ENCODE measurements around the gene RNF214.
"Not testable (repeated sequence)": the region's sequence is repeated elsewhere in the genome, so short reads cannot be mapped to it uniquely, and the experiment has no call there.

RNF214 gene

DNA sequence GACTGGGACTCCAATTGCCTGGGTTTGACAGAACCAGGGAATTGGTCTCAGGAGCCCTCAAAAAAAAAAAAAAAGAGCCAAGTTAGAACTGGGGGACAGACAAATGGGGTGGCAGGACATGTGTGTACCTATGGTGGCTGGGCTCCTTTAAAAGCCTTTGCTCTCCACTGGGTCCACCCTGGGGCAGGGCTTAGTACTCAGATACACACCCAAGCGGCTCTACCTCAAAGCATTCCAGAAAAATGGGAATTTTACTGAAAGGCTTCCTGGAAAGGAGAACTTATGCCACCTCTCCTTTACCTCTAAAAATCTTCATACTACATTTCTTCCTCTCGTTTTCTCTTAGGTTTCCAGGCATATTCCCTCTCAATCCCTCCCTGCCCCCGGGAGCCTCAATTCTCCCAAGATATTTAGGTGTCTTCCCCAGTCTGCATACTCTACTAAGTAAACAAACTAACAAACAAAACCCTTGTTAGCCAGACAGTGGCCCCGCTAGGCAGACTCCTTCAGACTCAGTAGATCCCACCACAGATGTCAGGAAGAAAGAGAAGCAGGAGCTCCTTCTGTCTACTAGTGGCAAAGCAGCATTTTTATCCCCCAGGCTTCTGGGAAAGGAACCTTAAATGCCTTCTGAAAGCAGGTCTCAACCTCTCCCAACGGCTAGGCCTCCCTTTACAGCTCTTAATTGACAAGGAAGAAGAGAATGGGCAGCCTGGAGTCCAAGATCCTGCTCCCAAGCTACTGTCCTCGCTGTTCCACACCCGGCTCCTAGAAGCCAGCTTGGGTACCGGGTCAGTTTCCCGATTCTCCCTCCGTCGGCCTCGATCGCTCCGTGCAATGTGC is 1.3 kb upstream of the RNF214 start:
- no peak for DNase-seq (ENCODE audit: low spot score)

DNA sequence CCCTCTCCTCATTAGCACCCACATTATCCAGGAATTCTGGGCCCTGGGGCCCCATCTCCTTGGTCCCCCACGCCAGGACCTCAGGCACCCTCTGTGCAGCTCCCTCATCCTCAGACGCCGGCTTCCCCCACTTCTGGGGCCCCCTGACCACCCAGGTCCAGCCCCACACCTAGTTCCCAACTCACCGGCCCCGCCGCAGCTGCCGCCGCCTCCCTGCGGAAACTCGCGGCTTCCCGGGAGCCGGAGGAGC is 704 bp upstream of the RNF214 start, which contains the start of gene PCSK7:
TSS of gene PCSK7 (minus strand) at position 232 of the 250 bp plus-strand sequence. CDS start 2,229 bp downstream, outside the sequence.
- DNase-seq (ENCODE audit: low spot score), result no peak

DNA sequence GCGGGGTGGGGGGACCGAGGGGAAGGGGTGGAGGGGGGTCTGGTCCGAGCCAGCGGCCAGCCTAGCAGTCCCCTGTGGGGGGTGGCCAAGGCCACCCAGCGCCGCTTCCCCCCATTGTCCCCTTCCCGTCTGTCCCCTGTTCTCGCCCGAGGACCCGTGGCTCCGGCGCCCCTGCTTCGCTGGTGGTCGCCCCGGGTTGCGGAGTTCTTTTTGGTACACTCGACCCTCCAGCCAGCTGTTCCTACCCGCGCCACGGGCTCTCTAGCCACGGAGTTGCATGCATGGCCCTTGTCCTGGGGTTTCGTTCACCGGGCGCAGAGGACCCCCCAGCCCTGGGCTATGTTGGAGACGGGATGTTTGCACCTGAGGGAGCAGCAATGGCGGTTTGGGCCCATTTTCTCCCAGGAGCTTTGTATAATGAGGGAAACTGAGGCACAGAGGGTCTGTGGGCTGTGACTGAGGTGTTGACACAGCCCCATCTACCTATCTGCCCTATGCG is 489 bp downstream of the RNF214 start:
- no peak for DNase-seq (ENCODE audit: low spot score)

DNA sequence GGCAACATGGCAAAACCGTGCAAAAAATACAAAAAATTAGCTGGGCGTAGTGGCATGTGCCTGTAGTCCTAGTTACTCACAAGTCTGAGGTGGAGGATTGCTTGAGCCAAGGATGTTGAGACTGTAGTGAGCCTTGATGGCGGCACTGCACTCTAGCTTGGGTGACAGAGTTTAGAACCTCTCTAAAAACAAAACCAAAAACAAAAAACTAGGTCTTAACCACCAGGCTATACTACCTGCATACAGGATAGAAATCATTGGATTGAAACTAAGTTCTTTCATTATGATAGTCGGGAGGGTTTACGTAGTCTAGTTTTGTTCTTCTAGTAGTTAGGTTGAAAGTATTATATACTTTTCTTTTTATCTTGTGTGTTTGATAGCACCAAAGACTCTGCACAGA is 5.8 kb downstream of the RNF214 start:
- DNase-seq (ENCODE audit: low spot score), result no peak

DNA sequence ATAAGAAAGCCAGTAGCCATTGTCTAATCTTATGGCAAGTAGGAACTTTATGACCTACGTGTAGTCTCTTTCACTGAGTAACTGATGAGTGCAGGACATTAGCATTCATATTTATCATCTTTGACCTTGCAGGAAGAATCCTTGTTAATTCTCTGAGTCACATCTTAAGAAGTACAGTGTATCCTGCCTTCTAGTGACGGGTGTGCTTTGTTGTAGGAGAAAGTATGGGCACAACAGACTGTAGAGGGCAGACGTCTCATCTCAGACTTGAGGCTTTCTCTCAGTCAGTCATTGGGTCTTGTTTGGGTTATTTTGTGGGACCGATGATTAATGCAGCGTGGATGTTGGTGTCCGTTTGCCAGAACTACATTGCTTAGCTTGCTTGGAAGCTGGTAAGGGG is 6.8 kb downstream of the RNF214 start:
- DNase-seq (ENCODE audit: low spot score), result no peak

DNA sequence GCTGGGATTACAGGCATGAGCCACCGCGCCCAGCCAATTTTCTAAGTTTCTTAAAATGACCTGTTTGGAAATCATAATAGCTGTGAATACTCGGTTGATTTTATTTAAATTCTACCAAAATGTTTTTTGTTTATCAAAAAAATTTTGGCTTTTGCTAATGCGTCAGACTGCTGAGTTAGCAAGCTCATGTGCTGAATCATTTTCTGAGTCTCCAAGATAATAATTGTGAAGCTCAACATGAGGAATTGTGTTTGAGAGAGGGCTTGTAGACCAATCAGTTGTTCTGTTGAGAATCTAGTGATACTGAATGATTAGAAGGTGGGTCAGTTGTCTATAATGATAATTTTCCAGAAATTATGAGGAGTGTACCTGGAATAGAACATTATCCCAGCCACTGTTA is 15.9 kb downstream of the RNF214 start:
- no peak for DNase-seq (ENCODE audit: low spot score)

DNA sequence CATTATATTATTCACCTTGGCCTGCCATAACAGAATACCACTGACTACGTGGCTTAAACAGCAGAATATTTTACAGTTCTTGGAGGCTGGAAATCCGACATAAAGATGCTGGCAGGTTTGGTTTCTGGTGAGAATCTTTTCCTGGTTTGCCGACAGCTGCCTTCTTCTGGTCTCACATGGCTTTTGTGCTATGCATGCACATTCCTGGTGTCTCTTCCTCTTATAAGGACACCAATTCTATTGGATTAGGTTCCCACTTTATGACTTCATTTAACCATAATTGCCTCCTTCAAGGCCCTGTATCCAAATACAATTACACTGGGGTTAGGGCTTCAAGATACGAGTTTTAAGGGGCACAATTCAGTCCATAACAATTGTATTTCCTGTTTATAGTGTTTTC is 17.1 kb downstream of the RNF214 start:
- DNase-seq (ENCODE audit: low spot score), result no peak

DNA sequence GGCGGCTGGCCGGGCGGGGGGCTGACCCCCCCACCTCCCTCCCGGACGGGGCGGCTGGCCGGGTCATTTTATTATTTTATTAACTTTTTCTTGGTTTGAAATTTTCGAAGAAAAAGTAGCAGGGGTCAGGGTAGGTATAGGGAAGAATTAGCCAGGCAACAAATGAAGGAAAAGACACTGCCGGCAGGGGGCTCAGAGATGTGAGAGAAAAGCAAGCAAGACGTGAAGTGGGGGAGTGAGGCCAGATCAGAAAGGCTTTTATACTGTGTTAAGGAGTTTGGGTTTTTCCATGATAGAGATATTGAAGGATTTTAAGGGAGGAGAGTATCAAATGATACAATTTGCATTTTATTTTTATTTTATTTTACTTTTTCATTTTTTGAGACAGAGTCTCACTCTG is 19.0 kb downstream of the RNF214 start:
- no peak for DNase-seq (ENCODE audit: low spot score)

DNA sequence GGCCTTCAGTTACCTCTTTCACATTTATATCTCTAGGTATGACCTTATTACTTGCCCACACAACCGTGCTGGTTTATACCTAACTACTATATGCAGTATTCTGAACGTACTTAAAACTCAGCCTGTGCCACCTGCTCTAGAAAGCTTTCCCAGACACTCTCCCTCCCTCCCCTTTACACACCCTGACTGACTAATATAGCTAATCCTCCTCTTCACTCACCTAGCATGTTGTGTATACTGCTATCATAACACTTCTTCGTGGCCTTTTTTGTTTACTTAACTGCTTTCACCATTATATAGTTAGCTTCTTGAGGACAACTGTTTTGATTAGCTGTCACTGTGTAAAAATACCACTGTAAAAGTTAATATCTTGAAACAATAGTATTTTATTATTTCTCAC is 23.5 kb downstream of the RNF214 start:
- DNase-seq (ENCODE audit: low spot score), result no peak

DNA sequence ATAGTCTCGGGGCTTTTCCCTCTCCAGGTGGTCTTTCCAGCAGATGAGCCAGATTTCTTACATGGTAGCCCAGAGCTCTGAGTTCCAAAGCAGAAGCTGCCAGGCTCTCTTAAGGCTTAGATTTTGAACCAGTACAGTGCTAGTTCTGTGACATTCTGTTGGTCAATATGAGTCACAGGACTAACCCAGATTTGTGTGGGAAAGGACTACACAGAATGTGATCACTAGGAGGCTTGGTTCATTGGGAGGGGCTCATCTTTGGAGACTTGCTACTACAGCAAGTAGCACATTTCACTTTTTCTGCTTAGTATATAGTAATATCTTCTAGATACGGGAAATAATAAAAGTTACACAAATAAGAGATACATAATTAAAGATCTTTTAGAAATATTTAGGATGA is 24.1 kb downstream of the RNF214 start:
- no peak for DNase-seq (ENCODE audit: low spot score)

DNA sequence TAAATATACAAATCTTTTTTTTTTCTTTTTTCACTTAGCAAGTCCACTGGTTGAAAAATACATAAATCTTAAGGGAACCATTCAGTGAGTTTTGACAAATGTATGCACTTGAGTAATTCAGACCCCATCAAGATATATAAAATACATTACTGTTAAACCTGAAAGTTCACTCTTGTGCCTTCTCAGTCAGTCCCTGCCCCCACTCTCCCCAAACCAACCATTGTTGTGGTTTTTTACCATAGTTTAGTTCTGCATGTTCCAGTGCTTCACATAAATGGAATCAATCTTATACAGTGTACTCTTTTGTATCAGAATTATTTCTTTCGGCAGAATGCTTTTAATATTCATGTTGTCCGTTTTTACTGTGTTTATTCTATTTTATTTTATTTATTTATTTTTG is 26.1 kb downstream of the RNF214 start:
- DNase-seq (ENCODE audit: low spot score), result no peak

DNA sequence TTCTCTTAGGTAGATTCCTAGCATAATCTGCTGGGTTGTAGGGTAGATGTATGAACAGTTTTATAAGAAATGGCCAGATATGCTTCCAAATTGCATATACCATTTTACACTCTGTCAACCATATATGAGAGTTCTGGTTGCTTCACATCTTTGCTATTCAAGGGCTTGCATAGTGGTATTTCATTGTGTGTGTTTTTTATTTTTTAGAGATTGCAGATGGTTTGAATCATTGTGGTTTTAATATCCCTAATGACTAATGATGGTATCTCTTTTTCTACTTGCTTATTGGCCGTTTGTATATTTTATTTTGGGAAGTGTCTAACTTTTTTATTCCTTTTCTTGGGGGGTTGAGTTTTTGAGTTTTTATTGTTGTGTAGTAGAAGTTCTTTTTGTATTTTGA is 26.9 kb downstream of the RNF214 start:
- no peak for DNase-seq (ENCODE audit: low spot score)

DNA sequence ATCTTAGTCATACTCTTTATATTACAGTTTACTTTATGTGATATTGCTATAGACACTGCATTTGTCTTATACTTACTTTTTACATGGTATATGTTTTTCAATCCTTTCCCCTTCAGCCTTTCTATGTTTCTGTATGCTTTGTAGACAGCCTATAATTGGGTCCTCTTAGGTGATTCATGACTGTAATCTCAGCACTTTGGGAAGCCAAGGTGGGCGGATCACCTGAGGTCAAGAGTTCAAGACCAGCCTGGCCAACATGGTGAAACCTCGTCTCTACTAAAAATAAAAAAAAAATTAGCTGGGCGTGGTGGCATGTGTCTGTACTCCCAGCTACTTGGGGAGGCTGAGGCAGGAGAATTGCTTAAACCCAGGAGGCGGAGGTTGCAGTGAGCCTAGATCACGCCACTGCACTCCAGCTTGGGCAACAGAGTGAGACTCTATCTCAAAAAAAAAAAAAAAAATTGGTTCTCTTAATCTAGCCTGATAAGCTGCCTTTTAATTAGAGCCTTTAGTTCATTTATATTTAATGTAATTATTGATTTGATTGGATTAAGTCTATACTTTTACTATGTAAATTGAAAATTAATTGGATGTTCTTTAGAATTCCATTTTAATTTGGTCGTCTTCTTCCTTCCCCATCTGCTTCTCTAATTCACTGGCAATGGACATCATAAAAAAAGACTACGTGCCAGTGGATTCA is 32.3 kb downstream of the RNF214 start:
- DNase-seq (ENCODE audit: low spot score), result not testable (repeated sequence)

DNA sequence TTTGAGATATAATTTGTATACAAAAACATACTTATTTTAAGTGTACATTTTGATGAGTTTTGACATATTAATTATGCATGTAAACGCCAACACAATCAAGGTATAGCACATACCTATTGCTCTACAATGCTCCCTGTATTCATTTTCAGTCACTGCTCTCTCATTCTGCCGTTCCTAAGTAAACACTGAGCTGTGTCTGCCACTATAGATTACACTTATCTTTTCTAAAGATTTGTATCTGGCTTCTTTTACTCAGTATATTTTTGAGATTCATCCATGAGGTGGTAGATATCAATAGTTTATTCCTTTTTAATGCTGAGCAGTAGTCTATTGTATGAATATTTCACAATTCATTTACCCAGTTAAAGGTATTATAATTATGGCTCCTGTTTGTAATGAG is 33.3 kb downstream of the RNF214 start:
- no peak for DNase-seq (ENCODE audit: low spot score)

DNA sequence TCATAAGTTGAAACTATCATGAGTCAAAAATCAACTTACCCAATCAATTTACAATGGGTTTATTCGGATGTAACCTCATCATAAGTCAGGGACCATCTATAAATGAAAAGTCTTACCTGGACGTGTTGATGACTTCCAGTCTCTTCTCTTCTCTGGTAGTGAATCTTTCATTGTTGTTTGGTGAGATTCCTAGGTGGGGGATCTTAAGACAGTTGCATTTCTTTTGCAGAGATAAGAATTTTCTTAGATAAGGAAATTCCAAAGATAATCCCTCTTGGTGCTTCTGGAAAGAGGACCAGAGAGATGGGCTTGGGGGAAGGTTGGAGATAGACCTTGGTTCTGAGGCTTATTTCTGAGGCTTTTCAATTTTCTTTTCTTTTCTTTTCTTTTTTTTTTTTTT is 37.4 kb downstream of the RNF214 start:
- DNase-seq (ENCODE audit: low spot score), result no peak

DNA sequence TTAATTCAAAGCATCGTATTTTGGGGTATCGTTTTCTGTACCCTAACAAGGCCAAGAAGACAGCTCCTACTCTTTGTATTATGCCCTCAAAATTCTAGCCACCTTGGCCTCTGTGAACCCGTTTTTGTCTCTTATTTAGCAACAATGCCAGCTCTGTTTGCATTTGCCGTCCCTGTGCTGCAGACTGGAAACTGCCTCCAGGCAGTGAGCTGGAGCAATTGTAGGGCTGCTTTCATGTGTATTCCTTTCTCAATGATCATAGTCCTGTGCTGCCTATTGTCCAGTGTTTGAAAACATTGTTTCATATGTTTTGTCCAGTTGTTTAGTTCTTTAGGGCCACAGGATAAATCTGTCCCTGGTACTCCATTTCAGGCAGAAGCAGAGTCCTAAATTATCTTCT is 38.7 kb downstream of the RNF214 start:
- no peak for DNase-seq (ENCODE audit: low spot score)

DNA sequence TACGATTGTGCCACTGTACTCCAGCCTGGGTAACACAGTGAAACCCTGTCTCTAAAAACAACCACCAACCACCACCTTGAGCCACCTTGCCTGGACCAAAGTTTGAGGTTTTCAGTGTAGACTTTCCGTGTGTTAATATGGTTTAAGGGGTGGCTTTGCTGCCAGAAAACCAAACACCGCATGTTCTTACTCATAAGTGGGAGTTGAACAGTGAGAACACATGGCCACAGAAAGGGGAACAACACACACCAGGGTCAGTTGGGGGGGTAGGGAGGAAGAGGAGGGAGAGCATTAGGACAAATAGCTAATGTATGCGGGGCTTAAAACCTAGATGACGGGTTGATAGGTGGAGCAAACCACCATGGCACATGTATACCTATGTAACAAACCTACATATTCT is 39.7 kb downstream of the RNF214 start:
- not testable (repeated sequence) for DNase-seq (ENCODE audit: low spot score)

DNA sequence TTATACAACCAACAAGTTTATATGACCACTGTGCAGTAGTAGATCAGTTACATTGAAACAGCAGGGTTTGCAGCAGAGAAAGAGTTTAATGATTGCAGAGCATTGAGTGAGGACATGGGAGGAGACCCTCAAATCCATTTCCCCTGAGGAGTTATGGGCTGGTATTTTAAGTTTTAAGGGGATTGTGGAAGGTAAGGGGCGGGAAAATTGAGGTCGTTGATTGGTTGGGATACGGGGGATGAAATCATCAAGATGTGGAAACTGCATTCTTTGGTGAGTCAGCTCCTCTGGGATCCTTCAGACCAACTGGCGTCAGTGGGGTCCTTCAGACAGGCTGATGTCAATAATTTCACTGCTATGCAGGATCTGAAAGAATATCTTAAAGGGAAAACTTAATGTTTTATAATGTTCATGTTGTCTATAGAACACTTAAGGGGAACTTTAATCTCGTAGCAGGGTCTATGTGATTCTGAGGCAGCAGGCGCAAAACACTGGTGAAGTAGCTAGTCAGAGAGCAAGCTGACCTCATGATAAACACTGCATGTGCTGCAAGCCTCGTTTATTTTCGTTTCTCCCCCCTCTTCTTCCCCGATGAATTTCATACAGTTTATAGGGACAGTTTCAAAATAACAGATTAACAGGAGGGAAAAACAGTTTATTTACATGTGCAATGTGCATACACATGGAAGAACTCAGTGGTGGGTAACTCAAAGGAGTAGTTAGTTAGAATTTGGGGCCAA is 41.2 kb downstream of the RNF214 start:
- DNase-seq (ENCODE audit: low spot score), result no peak

DNA sequence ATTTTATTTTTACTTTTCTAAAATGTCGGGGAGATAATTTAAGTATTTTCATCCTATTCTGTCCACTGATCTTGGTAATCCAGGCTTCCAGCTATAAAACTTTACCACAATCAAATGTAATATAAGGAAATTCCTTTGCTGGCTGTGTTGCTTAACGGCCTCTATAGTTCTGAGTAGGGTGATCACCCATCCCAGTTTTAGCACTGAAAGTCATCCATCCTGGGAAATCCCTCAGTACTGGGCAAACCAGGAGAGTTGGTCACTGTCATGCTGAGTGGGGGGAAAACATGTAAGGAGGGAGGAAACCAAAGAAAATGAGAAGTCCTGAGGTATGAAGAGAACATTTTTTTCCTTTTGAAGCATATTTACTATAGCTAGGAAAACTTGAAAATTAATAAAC is 45.9 kb downstream of the RNF214 start:
- no peak for DNase-seq (ENCODE audit: low spot score)

DNA sequence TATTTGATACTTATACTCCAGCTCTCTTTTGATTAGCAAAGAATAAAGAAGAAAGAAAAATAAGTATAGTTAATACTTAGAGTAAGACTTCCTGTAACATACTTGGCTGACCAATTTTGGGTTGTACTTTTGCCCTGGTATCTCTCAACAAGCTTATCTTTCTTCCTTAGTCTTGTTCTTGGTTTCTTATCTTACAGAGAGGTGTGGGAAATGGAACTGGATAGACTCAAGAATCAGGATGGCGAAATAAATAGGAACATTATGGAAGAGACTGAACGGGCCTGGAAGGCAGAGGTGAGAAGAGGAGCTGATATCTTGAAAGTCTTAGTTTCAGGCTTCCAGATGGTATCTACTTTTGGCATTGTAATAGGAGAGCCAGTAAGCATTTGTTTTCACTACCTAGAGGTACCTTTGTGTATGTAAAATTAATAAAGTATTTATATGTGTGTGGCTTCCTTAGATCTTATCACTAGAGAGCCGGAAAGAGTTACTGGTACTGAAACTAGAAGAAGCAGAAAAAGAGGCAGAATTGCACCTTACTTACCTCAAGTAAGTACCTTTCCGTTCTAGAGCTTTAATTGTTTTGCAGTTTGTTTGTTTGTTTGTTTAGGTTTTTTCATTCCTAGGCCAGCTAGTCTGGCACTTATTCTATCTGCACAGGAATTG is 47.4 kb downstream of the RNF214 start:
- peak; percentile 11 for DNase-seq (ENCODE audit: low spot score)

DNA sequence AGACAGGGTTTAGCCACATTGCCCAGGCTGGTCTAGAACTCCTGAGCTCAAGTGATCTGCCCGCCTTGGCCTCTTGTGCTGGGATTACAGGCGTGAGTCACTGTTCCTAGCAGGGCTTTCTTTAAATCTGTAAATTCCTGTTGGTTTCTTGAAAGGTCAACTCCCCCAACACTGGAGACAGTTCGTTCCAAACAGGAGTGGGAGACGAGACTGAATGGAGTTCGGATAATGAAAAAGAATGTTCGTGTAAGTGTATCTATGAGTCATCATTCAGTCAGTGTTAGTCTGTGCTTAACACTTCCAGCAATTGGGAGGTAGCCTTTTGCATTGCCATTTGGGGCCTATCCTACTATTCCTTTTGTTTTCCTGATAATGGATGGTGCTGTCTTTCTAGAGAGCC is 48.7 kb downstream of the RNF214 start:
- no peak for DNase-seq (ENCODE audit: low spot score)

DNA sequence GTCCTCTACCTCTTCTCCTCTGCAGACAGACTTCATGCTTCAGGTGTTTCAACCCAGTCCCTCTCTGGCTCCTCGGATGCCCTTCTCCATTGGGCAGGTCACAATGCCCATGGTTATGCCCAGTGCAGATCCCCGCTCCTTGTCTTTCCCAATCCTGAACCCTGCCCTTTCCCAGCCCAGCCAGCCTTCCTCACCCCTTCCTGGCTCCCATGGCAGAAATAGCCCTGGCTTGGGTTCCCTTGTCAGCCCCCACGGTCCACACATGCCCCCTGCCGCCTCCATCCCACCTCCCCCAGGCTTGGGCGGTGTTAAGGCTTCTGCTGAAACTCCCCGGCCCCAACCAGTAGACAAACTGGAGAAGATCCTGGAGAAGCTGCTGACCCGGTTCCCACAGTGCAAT is 49.4 kb downstream of the RNF214 start:
- DNase-seq (ENCODE audit: low spot score), result no peak
